DND-41 (cell line): Measurements from ENCODE around the gene WDR73.

ENCODE experiments used
- ATAC-seq: fragments of 200-7000 bp; cut with Tn5 transposase; 3 replicates; pipeline ENCODE4 v1.9.1; 2021; ENCODE audit warnings: low read depth; ENCODE audit not compliant: insufficient read depth
- DNase-seq: peaks from one replicate; pipeline ENCODE4 v3.0.0-alpha.2; 2020
- H2AFZ ChIP-seq: 2 replicates; pipeline ENCODE4 v1.6.0; 2012; ENCODE audit warnings: low read depth, low read length
- H3K27ac ChIP-seq: 2 replicates; pipeline ENCODE4 v1.5.1; 2012; ENCODE audit warnings: low read length, inconsistent platforms
- H3K27me3 ChIP-seq: fragments of 200-600 bp; sonication (generic); 2 replicates; pipeline ENCODE4 v1.6.0; 2012; ENCODE audit warnings: low read length, mild to moderate bottlenecking, inconsistent platforms; ENCODE audit not compliant: insufficient read depth, poor library complexity
- H3K36me3 ChIP-seq: 2 replicates; pipeline ENCODE4 v1.5.1; 2012; ENCODE audit warnings: low read length, inconsistent platforms; ENCODE audit not compliant: insufficient read depth
- H3K4me1 ChIP-seq: 2 replicates; pipeline ENCODE4 v1.5.1; 2012; ENCODE audit warnings: mild to moderate bottlenecking, low read length; ENCODE audit not compliant: insufficient read depth
- H3K4me2 ChIP-seq: 2 replicates; pipeline ENCODE4 v1.6.0; 2012; ENCODE audit warnings: mild to moderate bottlenecking, moderate library complexity, low read length, inconsistent platforms; ENCODE audit not compliant: insufficient read depth
- H3K4me3 ChIP-seq, 2 experiments: fragments of 200-600 bp in 1 of 2; shearing (Covaris generic) in 1 of 2; 2 replicates each; pipeline ENCODE4 v1.5.1; 2012 to 2016; ENCODE audit warnings: inconsistent platforms in 2 of 2, low read length in 2 of 2, mild to moderate bottlenecking in 2 of 2, low read depth in 1 of 2, moderate library complexity in 1 of 2
- H3K79me2 ChIP-seq: 2 replicates; pipeline ENCODE4 v1.6.0; 2012; ENCODE audit warnings: low read length, inconsistent platforms; ENCODE audit not compliant: insufficient read depth
- H3K9ac ChIP-seq: 2 replicates; pipeline ENCODE4 v1.6.0; 2012; ENCODE audit warnings: low read depth, mild to moderate bottlenecking, inconsistent platforms, low read length, moderate library complexity
- H3K9me3 ChIP-seq: 2 replicates; pipeline ENCODE4 v1.5.1; 2012; ENCODE audit warnings: low read length, moderate library complexity, mild to moderate bottlenecking, inconsistent platforms; ENCODE audit not compliant: insufficient read depth, severe bottlenecking
- H4K20me1 ChIP-seq: 2 replicates; pipeline ENCODE4 v1.6.0; 2012; ENCODE audit warnings: low read length; ENCODE audit not compliant: insufficient read depth
- EZH2 ChIP-seq: IDR thresholded peaks from 3 replicates; pipeline ENCODE4 v1.6.1; 2012; ENCODE audit warnings: borderline replicate concordance, low read depth, mild to moderate bottlenecking, moderate library complexity, low read length, inconsistent platforms; ENCODE audit not compliant: severe bottlenecking
- TF ChIP-seq, protein P1 (sequence below): IDR thresholded peaks from 2 replicates; pipeline ENCODE4 v1.5.1; 2012; ENCODE audit warnings: borderline replicate concordance, low read length, moderate library complexity, mild to moderate bottlenecking; ENCODE audit not compliant: poor library complexity, severe bottlenecking; ENCODE audit errors: extremely low read depth

The WDR73 gene

DNA sequence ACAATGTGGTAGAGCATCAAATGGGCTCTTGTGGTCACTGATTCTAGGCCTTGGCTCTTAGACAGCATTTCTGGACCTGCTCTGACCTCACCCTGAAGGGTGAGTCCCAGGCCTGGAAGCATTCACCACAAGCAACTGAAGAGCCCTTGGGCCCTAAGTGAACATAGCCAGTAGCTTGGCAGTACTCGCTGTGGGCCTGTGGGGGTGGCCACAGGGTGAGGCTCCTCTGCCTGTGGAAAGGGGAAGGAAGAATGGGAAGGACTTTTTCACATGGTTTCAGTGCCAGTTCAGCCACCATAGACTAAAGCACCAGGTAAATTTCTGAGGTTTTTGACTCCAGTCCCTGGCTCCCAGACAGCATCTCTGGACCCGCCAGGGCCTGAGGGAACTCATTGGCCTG, 58.4 kb downstream of the WDR73 start:
- Histone ChIP-seq H3K9me3 (no peaks in the 10 kb centered on the region), H3K27ac (no peak overlapping the region), H2AFZ (no peak overlapping the region), H4K20me1 (no peaks in the 10 kb centered on the region), H3K79me2 (no peaks in the 10 kb centered on the region), H3K4me3 (no peak overlapping the region), H3K27me3 (no peaks in the 10 kb centered on the region), H3K4me1 (peaks cover 41% of the 10 kb centered on the region), H3K9ac (no peak overlapping the region), H3K36me3 (no peaks in the 10 kb centered on the region), H3K4me2 (no peak overlapping the region)
- ATAC-seq (no peak), DNase-seq (no peak)
- TF ChIP-seq, protein P1, sequence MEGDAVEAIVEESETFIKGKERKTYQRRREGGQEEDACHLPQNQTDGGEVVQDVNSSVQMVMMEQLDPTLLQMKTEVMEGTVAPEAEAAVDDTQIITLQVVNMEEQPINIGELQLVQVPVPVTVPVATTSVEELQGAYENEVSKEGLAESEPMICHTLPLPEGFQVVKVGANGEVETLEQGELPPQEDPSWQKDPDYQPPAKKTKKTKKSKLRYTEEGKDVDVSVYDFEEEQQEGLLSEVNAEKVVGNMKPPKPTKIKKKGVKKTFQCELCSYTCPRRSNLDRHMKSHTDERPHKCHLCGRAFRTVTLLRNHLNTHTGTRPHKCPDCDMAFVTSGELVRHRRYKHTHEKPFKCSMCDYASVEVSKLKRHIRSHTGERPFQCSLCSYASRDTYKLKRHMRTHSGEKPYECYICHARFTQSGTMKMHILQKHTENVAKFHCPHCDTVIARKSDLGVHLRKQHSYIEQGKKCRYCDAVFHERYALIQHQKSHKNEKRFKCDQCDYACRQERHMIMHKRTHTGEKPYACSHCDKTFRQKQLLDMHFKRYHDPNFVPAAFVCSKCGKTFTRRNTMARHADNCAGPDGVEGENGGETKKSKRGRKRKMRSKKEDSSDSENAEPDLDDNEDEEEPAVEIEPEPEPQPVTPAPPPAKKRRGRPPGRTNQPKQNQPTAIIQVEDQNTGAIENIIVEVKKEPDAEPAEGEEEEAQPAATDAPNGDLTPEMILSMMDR = no peak
- TF ChIP-seq EZH2 = no peak

DNA sequence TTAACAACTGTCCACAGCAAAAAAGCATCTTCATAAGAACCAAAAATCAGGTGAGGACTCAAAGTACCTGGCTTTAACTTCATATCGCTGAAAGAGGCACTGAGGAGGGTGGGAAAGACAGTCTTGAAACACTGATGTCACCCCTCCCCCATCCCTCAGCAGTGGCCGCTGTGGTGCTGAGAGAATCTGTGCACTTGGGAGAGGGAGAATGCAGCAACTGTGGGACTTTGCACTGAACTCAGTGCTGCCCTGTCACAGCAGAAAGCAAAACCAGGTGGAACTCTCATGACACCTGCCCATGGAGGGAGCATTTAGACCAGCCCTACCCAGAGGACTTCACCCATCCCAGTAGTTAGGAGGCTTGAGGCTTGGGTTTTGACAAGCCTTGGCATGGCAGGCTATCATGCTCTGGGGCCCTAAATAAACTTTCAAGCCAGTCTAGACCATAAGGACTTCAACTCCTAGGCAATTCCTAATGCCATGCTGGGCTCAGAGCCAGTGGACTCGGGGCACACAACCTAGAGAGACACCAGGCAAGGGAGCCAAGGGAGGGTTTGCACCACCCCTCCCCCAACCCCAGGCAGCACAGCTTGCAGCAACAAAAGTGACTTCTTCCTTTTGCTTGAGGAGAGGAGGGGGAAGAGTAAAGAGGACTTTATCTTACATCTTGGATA, 59.3 kb downstream of the WDR73 start:
- H3K4me2 ChIP-seq = no peak overlapping the region
- no peaks in the 10 kb centered on the region for H3K9me3 ChIP-seq
- H3K4me1 ChIP-seq = peaks cover 32% of the 10 kb centered on the region
- TF ChIP-seq EZH2 = no peak
- TF ChIP-seq, protein P1 = no peak
- H3K4me3 ChIP-seq = no peak overlapping the region
- DNase-seq = peak; percentile 10
- no peak for ATAC-seq
- no peak overlapping the region for H3K27ac ChIP-seq
- H3K36me3 ChIP-seq = no peaks in the 10 kb centered on the region
- H3K9ac ChIP-seq = no peak overlapping the region
- no peaks in the 10 kb centered on the region for H4K20me1 ChIP-seq
- no peak overlapping the region for H2AFZ ChIP-seq
- H3K27me3 ChIP-seq = no peaks in the 10 kb centered on the region
- H3K79me2 ChIP-seq = no peaks in the 10 kb centered on the region

DNA sequence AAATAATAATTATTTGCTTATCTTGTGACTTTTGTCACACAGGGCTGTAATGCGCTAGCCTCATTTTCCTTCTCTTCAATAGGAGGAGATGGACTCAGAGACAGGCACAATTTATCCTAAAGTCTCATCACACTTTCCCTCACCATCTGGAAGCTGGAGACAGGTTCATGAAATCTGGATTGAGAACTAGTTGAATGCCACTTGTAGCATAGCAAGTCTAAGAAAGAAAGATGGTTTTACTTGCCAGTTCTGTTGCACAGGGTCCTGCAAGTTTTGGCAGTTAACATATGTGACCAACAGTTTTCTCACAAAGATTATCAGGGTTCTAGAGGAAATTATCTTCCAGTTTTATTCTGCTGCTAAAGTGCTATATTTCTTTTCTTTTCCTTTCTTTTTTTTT, 62.3 kb downstream of the WDR73 start:
- H3K4me2 ChIP-seq = no peak overlapping the region
- no peak overlapping the region for H3K9ac ChIP-seq
- H3K4me3 ChIP-seq = no peak overlapping the region
- DNase-seq (no peak), ATAC-seq (no peak)
- H3K4me1 ChIP-seq = peaks cover 16% of the 10 kb centered on the region
- H3K9me3 ChIP-seq = no peaks in the 10 kb centered on the region
- no peak for TF ChIP-seq EZH2
- TF ChIP-seq, protein P1 = no peak
- H3K27ac ChIP-seq = no peak overlapping the region
- no peak overlapping the region for H2AFZ ChIP-seq
- no peaks in the 10 kb centered on the region for H4K20me1 ChIP-seq
- no peaks in the 10 kb centered on the region for H3K36me3 ChIP-seq
- H3K79me2 ChIP-seq = no peaks in the 10 kb centered on the region
- H3K27me3 ChIP-seq = no peaks in the 10 kb centered on the region

DNA sequence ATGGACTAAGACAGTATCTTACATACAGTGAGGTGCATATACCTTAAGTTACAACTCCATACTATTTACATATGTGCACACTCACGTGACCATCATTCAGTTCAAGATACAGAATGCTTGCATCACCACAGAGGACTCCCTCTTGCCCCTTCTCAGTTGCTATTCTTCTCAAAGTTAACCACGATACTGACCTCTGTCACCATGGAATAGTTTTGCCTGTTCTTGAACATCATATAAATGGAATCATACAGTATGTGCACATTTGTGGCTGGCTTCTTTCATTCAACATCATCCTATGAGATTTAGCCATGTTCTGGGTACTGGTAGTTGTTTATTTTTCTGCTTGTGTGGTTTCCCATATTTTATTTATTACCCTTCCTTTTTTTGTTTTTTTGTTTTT, 63.7 kb downstream of the WDR73 start:
- no peaks in the 10 kb centered on the region for H4K20me1 ChIP-seq
- no peaks in the 10 kb centered on the region for H3K79me2 ChIP-seq
- H3K4me2 ChIP-seq = no peak overlapping the region
- DNase-seq = no peak
- H3K4me3 ChIP-seq = no peak overlapping the region
- H3K27me3 ChIP-seq = no peaks in the 10 kb centered on the region
- no peak overlapping the region for H3K9ac ChIP-seq
- H3K27ac ChIP-seq = no peak overlapping the region
- no peak for ATAC-seq
- H3K4me1 ChIP-seq = peaks cover 16% of the 10 kb centered on the region
- no peak overlapping the region for H2AFZ ChIP-seq
- TF ChIP-seq EZH2 = no peak
- TF ChIP-seq, protein P1 = no peak
- H3K36me3 ChIP-seq = no peaks in the 10 kb centered on the region
- H3K9me3 ChIP-seq = no peaks in the 10 kb centered on the region
